Smooth muscle cell (in vitro differentiated cells): ENCODE data around the gene RARG. TPM values are rescaled to one million over a fixed set of nuclear protein-coding genes. Genes with fewer than 3 reads are reported as not detected.
"Not testable (repeated sequence)": the region's sequence is repeated elsewhere in the genome, so short reads cannot be mapped to it uniquely, and the experiment has no call there.

Experiments
- DNase-seq: peaks from one replicate; lab custom pipeline; 2025; ENCODE audit not compliant: unreplicated experiment; lab: John Stamatoyannopoulos, UW
- H2AFZ ChIP-seq: fragments of 200-600 bp; sonication (generic); 2 replicates; pipeline ENCODE4 v1.6.0; 2016; ENCODE audit warnings: antibody characterized with exemption, low read depth, mild to moderate bottlenecking
- H3F3A ChIP-seq: fragments of 200-600 bp; sonication (generic); 2 replicates; pipeline ENCODE4 v1.6.0; 2017; ENCODE audit warnings: antibody characterized with exemption, low read depth
- H3K27ac ChIP-seq: fragments of 200-600 bp; sonication (generic); 2 replicates; pipeline ENCODE4 v1.5.1; 2016; ENCODE audit warnings: low read depth, mild to moderate bottlenecking
- H3K27me3 ChIP-seq: fragments of 200-600 bp; sonication (generic); 2 replicates; pipeline ENCODE4 v1.6.1; 2016; ENCODE audit warnings: low read depth, mild to moderate bottlenecking
- H3K36me3 ChIP-seq: fragments of 200-600 bp; sonication (generic); 2 replicates; pipeline ENCODE4 v1.5.1; 2016; ENCODE audit warnings: low read depth
- H3K4me1 ChIP-seq: fragments of 200-600 bp; sonication (generic); 2 replicates; pipeline ENCODE4 v1.5.1; 2016; ENCODE audit warnings: low read depth
- H3K4me2 ChIP-seq: fragments of 200-600 bp; sonication (generic); 2 replicates; pipeline ENCODE4 v1.6.0; 2016; ENCODE audit warnings: mild to moderate bottlenecking
- H3K4me3 ChIP-seq: fragments of 200-600 bp; sonication (generic); 2 replicates; pipeline ENCODE4 v1.5.1; 2016; ENCODE audit warnings: mild to moderate bottlenecking
- H3K79me2 ChIP-seq: fragments of 200-600 bp; sonication (generic); 2 replicates; pipeline ENCODE4 v1.6.0; 2016; ENCODE audit warnings: low read depth, mild to moderate bottlenecking
- H3K9ac ChIP-seq: fragments of 200-600 bp; sonication (generic); 2 replicates; pipeline ENCODE4 v1.6.0; 2016; ENCODE audit warnings: low read depth
- H3K9me3 ChIP-seq: fragments of 200-600 bp; sonication (generic); replicated peaks from 2 replicates; pipeline ENCODE4 v1.5.1; 2016; ENCODE audit warnings: low read depth
- H4K20me1 ChIP-seq: fragments of 200-600 bp; sonication (generic); 2 replicates; pipeline ENCODE4 v1.6.0; 2016; ENCODE audit warnings: low read depth
- CTCF ChIP-seq: fragments of 200-600 bp; sonication (generic); IDR thresholded peaks from 2 replicates; pipeline ENCODE4 v1.5.1; 2017; ENCODE audit warnings: borderline replicate concordance, mild to moderate bottlenecking, antibody characterized with exemption; ENCODE audit not compliant: insufficient read depth, poor library complexity, severe bottlenecking
- WGBS: methylation state at CpG from one replicate; pipeline ENCODE4 v1.1.7; 2016; ENCODE audit warnings: low lambda C conversion rate; 5-methylcytosine and 5-hydroxymethylcytosine counted together
- polyA plus RNA-seq: library from polyadenylated mRNA; unstranded; fragments of >200 nt; fragmentation: Nextera tagmentation; extraction: Ambion mirVana; gene quantifications from 2 replicates; pipeline ENCODE4 v1.2.1, GENCODE V29; 2016
- total RNA-seq: library from RNA; depleted of rRNA; stranded (reverse); fragments of >200 nt; gene quantifications from 2 replicates; pipeline ENCODE4 v1.2.3, GENCODE V29; 2014

RARG gene
- total and polyA plus RNA-seq, 2 experiments from 2014 or later, result 21.8 to 32.9 TPM

GRCh38 chr12:53179687-53180219, 52.3 kb downstream of the RARG start:
- Histone ChIP-seq H2AFZ (peak overlapping the region; percentile 97), H4K20me1 (peaks cover 19% of the 10 kb centered on the region), H3K79me2 (peaks cover 23% of the 10 kb centered on the region), H3K9ac (peak overlapping the region; percentile 76), H3F3A (peaks cover 11% of the 10 kb centered on the region), H3K9me3 (no peaks in the 10 kb centered on the region), H3K27ac (peak overlapping the region; percentile 94), H3K4me2 (peak overlapping the region; percentile 89), H3K4me1 (peaks cover 28% of the 10 kb centered on the region), H3K27me3 (no peaks in the 10 kb centered on the region), H3K36me3 (no peaks in the 10 kb centered on the region), H3K4me3 (peak overlapping the region; percentile 88)
- TF ChIP-seq CTCF, result no peak
- WGBS, result 14% methylated on average over 12 of the region's 12 CpGs
- DNase-seq, result no peak

GRCh38 chr12:53178803-53179202, 53.2 kb downstream of the RARG start:
- not testable (repeated sequence) for DNase-seq, H3K27me3 ChIP-seq, H3K27ac ChIP-seq, H3K36me3 ChIP-seq, H3K9ac ChIP-seq, H3K9me3 ChIP-seq, H2AFZ ChIP-seq, H3K4me2 ChIP-seq, H3K4me3 ChIP-seq
- H3F3A ChIP-seq, result peaks cover 11% of the 10 kb centered on the region
- peaks cover 23% of the 10 kb centered on the region for H3K79me2 ChIP-seq
- peaks cover 30% of the 10 kb centered on the region for H3K4me1 ChIP-seq
- 94% methylated on average over 14 of the region's 14 CpGs for WGBS
- peaks cover 13% of the 10 kb centered on the region for H4K20me1 ChIP-seq

GRCh38 chr12:53177447-53177846, 54.6 kb downstream of the RARG start:
- H4K20me1 ChIP-seq, H3K36me3 ChIP-seq, H3K27me3 ChIP-seq, DNase-seq, H2AFZ ChIP-seq, H3K9ac ChIP-seq, H3K27ac ChIP-seq, H3K4me2 ChIP-seq, H3K9me3 ChIP-seq, H3K4me3 ChIP-seq: not testable (repeated sequence)
- Histone ChIP-seq H3K4me1 (peaks cover 22% of the 10 kb centered on the region), H3F3A (peaks cover 11% of the 10 kb centered on the region), H3K79me2 (peaks cover 15% of the 10 kb centered on the region)
- 97% methylated on average over 6 of the region's 6 CpGs for WGBS

- Histone ChIP-seq H3F3A (peaks cover 11% of the 10 kb centered on the region), H3K27me3 (no peaks in the 10 kb centered on the region), H3K4me3 (no peak overlapping the region), H3K27ac (no peak overlapping the region), H3K79me2 (peaks cover 8% of the 10 kb centered on the region), H3K4me2 (no peak overlapping the region), H4K20me1 (no peaks in the 10 kb centered on the region), H3K36me3 (no peaks in the 10 kb centered on the region), H3K9ac (no peak overlapping the region), H2AFZ (no peak overlapping the region), H3K9me3 (no peaks in the 10 kb centered on the region), H3K4me1 (peaks cover 16% of the 10 kb centered on the region)
- DNase-seq, result no peak
- WGBS, result 97% methylated on average over 3 of the region's 3 CpGs
- no peak for TF ChIP-seq CTCF
Measured at GRCh38 chr12:53176750-53177149, 55.3 kb downstream of the RARG start.
